Erythroblast (primary cell): ENCODE results near the gene FCER1G.

ENCODE experiments used
- GATA1 ChIP-seq: IDR thresholded peaks from 2 replicates; pipeline ENCODE4 v1.6.1; 2011; ENCODE audit warnings: low read depth, mild to moderate bottlenecking, control low read depth, low read length, moderate library complexity
- POLR2A ChIP-seq: IDR thresholded peaks from 2 replicates; pipeline ENCODE4 v1.6.1; 2011; ENCODE audit warnings: mild to moderate bottlenecking, low read length

DNA sequence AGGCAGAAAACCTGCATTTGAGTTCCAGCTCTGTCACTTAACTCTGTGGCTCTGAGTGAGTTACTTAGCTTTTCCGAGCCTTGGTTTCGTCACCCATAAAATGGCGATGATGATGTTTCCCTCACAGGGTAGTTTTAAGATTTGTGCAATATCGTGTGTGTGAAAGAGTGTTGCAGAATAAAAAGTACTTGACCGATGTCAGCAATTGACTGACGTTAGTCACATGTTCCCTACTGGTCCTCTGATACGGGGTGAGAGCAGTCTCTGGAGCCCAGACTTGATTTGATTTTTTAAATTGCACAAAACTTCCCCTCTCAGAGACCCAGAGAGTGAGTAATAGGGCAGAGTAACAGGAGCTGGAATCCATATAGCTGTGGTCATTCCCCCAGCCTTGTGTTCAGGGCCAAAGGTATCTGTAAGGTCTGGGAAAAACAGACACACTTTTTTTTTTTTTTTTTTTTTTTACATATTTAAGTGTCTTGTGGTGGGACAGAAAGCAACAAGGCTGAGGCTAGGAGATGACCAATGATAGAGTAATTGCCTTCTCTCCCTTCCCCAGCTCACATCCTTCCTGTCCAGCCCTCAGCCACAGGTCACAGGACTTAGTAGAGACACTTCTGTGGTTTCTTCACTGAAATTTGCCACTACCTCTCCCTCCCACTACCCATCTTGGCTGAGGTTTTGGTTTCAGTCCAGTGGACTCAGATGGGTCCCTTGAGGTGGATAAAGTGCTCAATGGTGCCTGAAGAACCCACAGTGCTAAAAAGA lies 2.0 kb downstream of the FCER1G start:
- TF ChIP-seq POLR2A, result no peak
- no peak for TF ChIP-seq GATA1
